ENCODE results near the gene LRRC8B. TPM values are rescaled to one million over a fixed set of nuclear protein-coding genes. Genes with fewer than 3 reads are reported as not detected.
A peak's percentile ranks its signal among the peaks of the same experiment; 100 is the strongest.
"Not testable (repeated sequence)": the region's sequence is repeated elsewhere in the genome, so short reads cannot be mapped to it uniquely, and the experiment has no call there.

The LRRC8B gene
- total RNA-seq, 3 donors from 2014 or later: 71.5 to 81.9 (median 73.0) TPM

DNA sequence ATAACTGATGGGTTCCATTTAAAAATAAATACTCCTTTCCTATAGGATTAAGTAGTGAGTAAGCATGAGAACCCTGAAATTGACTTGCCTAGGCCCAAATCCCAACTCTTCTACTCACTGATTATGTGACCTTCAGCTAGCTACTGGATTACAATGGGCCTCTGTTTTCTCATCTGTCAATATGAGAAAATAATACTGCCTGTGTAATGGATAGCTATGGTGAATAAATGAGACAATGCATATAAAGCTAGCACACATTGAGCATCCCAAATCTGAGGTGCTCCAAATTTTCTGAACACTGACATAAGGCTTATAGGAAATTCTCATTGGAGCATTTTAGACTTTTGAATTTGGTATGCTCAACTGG lies 103.0 kb downstream of the LRRC8B start:
- Mint-ChIP-seq H3K4me1 (ENCODE audit: low read depth) (peaks cover 75% of the 10 kb centered on the region), H3K9me3 (no peaks in the 10 kb centered on the region), H3K4me3 (peak overlapping the region; percentile 19), H3K27me3 (ENCODE audit: low read depth) (no peaks in the 10 kb centered on the region), H3K36me3 (ENCODE audit: insufficient read depth) (peaks cover 12% of the 10 kb centered on the region)
- ATAC-seq: no peak
- DNase-seq: no peak

- ATAC-seq (no peak), DNase-seq (no peak)
- Mint-ChIP-seq H3K36me3 (ENCODE audit: insufficient read depth) (peaks cover 16% of the 10 kb centered on the region), H3K4me3 (peak overlapping the region; percentile 27), H3K27me3 (ENCODE audit: low read depth) (no peaks in the 10 kb centered on the region), H3K9me3 (no peaks in the 10 kb centered on the region), H3K4me1 (ENCODE audit: low read depth) (peaks cover 65% of the 10 kb centered on the region)
These were observed 104.5 kb downstream of the LRRC8B start for GRCh38 chr1:89629146-89629545.

DNA sequence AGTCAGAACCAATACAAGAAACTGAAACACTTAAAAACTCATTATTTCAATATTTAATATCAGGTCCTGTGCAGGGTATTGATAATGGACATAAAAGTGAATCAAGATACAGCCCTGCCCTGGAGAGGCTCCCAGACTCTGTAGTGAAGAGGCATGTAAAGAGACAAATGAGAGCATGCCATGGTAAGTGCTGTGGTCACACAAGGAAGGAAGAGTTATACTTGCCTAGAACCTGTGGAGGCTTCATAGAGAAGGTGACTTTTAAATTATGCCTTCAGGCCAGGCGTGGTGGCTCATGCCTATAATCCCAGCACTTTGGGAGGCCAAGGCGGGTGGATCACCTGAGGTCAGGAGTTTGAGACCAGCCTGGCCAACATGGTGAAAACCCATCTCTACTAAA lies 105.0 kb downstream of the LRRC8B start:
- H3K9me3 Mint-ChIP-seq; ATAC-seq; H3K27me3 Mint-ChIP-seq (ENCODE audit: low read depth); DNase-seq: not testable (repeated sequence)
- H3K4me1 Mint-ChIP-seq (ENCODE audit: low read depth): peaks cover 65% of the 10 kb centered on the region
- peaks cover 19% of the 10 kb centered on the region for H3K36me3 Mint-ChIP-seq (ENCODE audit: insufficient read depth)
- H3K4me3 Mint-ChIP-seq: peak overlapping the region; percentile 46

- peaks cover 65% of the 10 kb centered on the region for H3K4me1 Mint-ChIP-seq (ENCODE audit: low read depth)
- H3K9me3 Mint-ChIP-seq: no peaks in the 10 kb centered on the region
- ATAC-seq (no peak), DNase-seq (no peak)
- peak overlapping the region; percentile 6 for H3K4me3 Mint-ChIP-seq
- peaks cover 18% of the 10 kb centered on the region for H3K36me3 Mint-ChIP-seq (ENCODE audit: insufficient read depth)
- no peaks in the 10 kb centered on the region for H3K27me3 Mint-ChIP-seq (ENCODE audit: low read depth)
These were observed 105.4 kb downstream of the LRRC8B start for GRCh38 chr1:89630048-89630447.

- H3K4me3 Mint-ChIP-seq: peak overlapping the region; percentile 91
- no peaks in the 10 kb centered on the region for H3K27me3 Mint-ChIP-seq (ENCODE audit: low read depth)
- H3K9me3 Mint-ChIP-seq: no peaks in the 10 kb centered on the region
- H3K4me1 Mint-ChIP-seq (ENCODE audit: low read depth): peaks cover 64% of the 10 kb centered on the region
- H3K36me3 Mint-ChIP-seq (ENCODE audit: insufficient read depth): peaks cover 19% of the 10 kb centered on the region
- ATAC-seq (no peak), DNase-seq (no peak)
These were observed 107.4 kb downstream of the LRRC8B start for GRCh38 chr1:89631816-89632656.

GRCh38 chr1:89632657-89633247 lies 108.1 kb downstream of the LRRC8B start, which contains the start of gene LRRC8C:
TSS of gene LRRC8C (plus strand) at chr1:89633120. CDS start at chr1:89686474, 53,354 bp downstream.
- H3K36me3 Mint-ChIP-seq (ENCODE audit: insufficient read depth): peaks cover 26% of the 10 kb centered on the region
- no peaks in the 10 kb centered on the region for H3K27me3 Mint-ChIP-seq (ENCODE audit: low read depth)
- DNase-seq: peak; percentile 84
- ATAC-seq: peak; percentile 84 to 90
- H3K4me3 Mint-ChIP-seq: peak within 1 kb of the TSS; percentile 94
- peaks cover 65% of the 10 kb centered on the region for H3K4me1 Mint-ChIP-seq (ENCODE audit: low read depth)
- H3K9me3 Mint-ChIP-seq: no peaks in the 10 kb centered on the region

GRCh38 chr1:89633248-89633799 lies 108.7 kb downstream of the LRRC8B start:
- Mint-ChIP-seq H3K9me3 (no peaks in the 10 kb centered on the region), H3K4me3 (peak overlapping the region; percentile 94), H3K27me3 (ENCODE audit: low read depth) (no peaks in the 10 kb centered on the region), H3K4me1 (ENCODE audit: low read depth) (peaks cover 65% of the 10 kb centered on the region), H3K36me3 (ENCODE audit: insufficient read depth) (peaks cover 30% of the 10 kb centered on the region)
- ATAC-seq (peak; percentile 38 to 42), DNase-seq (peak; percentile 44)

- no peaks in the 10 kb centered on the region for H3K27me3 Mint-ChIP-seq (ENCODE audit: low read depth)
- peak; percentile 37 for DNase-seq
- no peak for ATAC-seq
- peaks cover 61% of the 10 kb centered on the region for H3K4me1 Mint-ChIP-seq (ENCODE audit: low read depth)
- peaks cover 26% of the 10 kb centered on the region for H3K36me3 Mint-ChIP-seq (ENCODE audit: insufficient read depth)
- no peaks in the 10 kb centered on the region for H3K9me3 Mint-ChIP-seq
- H3K4me3 Mint-ChIP-seq: peak overlapping the region; percentile 94
These were observed 109.4 kb downstream of the LRRC8B start for GRCh38 chr1:89633800-89634625.

DNA sequence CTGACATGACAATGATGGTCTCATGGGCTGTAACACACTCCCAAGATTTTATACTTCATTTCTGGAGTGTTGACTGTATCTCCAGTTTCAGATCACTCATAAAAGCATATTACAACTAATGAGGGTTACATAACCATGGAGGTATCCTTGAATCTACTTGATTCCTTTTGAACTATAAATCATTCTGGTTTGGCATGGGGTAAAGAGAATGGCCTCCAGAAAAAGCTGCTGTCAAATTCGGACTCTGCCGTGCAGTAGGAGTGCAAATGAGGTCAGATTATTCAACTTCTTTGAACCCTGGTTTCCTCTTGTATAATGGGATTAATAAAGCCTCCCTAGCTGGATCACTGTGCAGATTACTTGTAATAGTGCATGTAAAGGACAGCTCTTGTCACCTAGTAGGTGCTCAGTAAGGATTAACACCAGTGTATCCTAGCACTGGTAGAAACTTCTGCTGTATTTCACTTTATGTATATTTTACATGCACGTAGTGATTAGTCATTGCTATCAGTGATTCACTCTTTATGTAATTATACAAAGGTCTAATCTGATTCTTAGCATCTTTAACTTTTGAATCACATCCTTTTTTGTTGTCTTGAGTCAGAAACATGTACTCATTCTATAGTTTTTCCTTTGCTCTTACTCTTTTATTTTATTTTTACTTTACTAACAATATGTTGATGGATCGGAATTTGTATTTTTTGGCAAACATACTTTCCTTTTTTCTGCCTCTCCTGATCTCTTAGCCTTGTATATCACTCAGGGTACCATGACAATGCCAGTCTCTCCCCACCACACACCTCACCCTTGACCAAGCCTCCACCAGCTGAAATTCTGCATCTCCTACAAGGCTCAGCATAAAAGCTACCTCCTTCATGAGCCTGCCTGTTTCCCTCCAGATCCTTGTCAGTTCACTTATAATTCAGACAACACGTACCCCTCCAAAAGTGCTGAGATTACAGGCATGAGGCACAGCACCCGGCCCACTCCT lies 111.5 kb downstream of the LRRC8B start:
- Mint-ChIP-seq H3K36me3 (ENCODE audit: insufficient read depth) (peaks cover 30% of the 10 kb centered on the region), H3K4me3 (peak overlapping the region; percentile 70), H3K27me3 (ENCODE audit: low read depth) (no peaks in the 10 kb centered on the region), H3K4me1 (ENCODE audit: low read depth) (peaks cover 56% of the 10 kb centered on the region), H3K9me3 (no peaks in the 10 kb centered on the region)
- no peak for DNase-seq
- peak; percentile 23 to 38 for ATAC-seq

DNA sequence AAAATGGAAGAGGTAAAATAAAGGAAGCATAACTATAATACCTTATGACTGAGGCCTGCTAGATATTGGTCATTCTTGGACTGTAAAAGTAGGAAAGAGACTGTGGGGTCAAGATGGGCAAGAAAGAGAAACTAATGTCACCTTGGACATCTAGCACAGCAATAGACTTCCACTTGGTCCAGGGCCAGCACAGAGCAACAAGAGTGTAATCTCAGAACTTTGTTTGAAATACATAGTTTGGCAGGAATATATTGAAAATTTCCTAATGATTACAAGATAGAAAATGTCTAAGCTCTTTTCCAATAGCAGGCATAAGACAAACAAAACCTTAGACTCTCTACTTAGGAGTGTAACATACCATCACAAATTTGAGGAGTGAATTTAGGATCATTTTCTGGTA lies 112.9 kb downstream of the LRRC8B start:
- Mint-ChIP-seq H3K27me3 (ENCODE audit: low read depth) (no peaks in the 10 kb centered on the region), H3K4me3 (peak overlapping the region; percentile 70), H3K36me3 (ENCODE audit: insufficient read depth) (peaks cover 36% of the 10 kb centered on the region), H3K4me1 (ENCODE audit: low read depth) (peaks cover 55% of the 10 kb centered on the region), H3K9me3 (no peaks in the 10 kb centered on the region)
- DNase-seq: no peak
- no peak for ATAC-seq

- H3K27me3 Mint-ChIP-seq (ENCODE audit: low read depth): no peaks in the 10 kb centered on the region
- no peak for ATAC-seq
- H3K9me3 Mint-ChIP-seq: peaks cover 8% of the 10 kb centered on the region
- no peak overlapping the region for H3K4me3 Mint-ChIP-seq
- peaks cover 75% of the 10 kb centered on the region for H3K4me1 Mint-ChIP-seq (ENCODE audit: low read depth)
- no peak for DNase-seq
- peaks cover 45% of the 10 kb centered on the region for H3K36me3 Mint-ChIP-seq (ENCODE audit: insufficient read depth)
These were observed 115.8 kb downstream of the LRRC8B start for GRCh38 chr1:89640440-89640839.

DNA sequence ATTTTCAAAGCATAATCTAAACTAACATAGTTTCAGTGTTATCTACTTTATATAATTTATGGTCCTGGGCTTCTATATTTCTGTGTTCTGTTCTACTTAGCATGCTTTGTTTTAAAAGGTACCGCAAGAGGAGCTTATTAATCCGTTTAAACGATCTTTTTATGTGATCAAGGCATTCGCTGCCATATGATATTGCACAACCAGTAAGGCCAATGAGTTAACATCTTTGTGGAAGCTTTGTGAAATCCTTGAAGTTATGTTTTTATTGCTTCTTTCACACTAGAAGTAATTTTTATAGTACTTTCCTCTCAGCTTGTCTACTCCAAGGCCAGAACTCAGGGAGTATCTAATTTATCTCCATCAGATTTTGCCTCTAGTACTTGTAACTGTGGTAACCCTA lies 117.2 kb downstream of the LRRC8B start:
- no peak for DNase-seq
- Mint-ChIP-seq H3K9me3 (peaks cover 14% of the 10 kb centered on the region), H3K36me3 (ENCODE audit: insufficient read depth) (peaks cover 49% of the 10 kb centered on the region), H3K4me1 (ENCODE audit: low read depth) (peaks cover 67% of the 10 kb centered on the region), H3K27me3 (ENCODE audit: low read depth) (no peaks in the 10 kb centered on the region), H3K4me3 (no peak overlapping the region)
- ATAC-seq: no peak

DNA sequence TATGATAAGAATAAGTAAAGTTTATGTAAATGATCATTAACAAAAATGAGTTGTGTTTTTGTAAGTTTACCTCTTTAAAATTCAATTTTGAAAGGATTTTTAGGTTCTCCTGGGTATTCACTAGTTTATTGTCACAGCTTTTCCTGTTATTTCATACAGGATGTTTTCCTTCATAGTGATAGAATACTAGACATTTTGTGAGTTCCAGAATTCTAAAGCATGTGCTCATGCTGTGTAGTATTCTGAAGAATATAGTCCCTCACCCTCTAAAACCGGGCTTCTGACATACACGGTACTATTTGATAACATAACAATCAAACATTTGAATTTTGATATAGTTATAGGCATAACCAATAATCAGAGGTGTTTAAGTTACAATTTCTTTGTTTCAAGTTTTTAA lies 118.9 kb downstream of the LRRC8B start:
- H3K4me3 Mint-ChIP-seq: no peak overlapping the region
- peaks cover 42% of the 10 kb centered on the region for H3K36me3 Mint-ChIP-seq (ENCODE audit: insufficient read depth)

More for the DNA sequence above, 118.9 kb downstream of the LRRC8B start:
- Mint-ChIP-seq H3K27me3 (ENCODE audit: low read depth) (no peaks in the 10 kb centered on the region), H3K9me3 (peaks cover 14% of the 10 kb centered on the region), H3K4me1 (ENCODE audit: low read depth) (peaks cover 60% of the 10 kb centered on the region)
- DNase-seq (no peak), ATAC-seq (no peak)
